WERI-Rb-1 (cell line): ENCODE data around the gene LAMA4.

Experiments used
- DNase-seq: peaks from one replicate; pipeline ENCODE4 v3.0.0-alpha.2; 2020
- H3K27ac ChIP-seq: fragments of 250-450 bp; sonication (Bioruptor Pico); 2 replicates; pipeline ENCODE4 v1.5.1; 2020; ENCODE audit warnings: mild to moderate bottlenecking, moderate library complexity
- H3K27me3 ChIP-seq: fragments of 250-450 bp; sonication (Bioruptor Pico); 2 replicates; pipeline ENCODE4 v1.5.1; 2021; ENCODE audit warnings: mild to moderate bottlenecking, low read depth, moderate library complexity; ENCODE audit not compliant: insufficient read depth, severe bottlenecking
- H3K36me3 ChIP-seq: fragments of 250-450 bp; sonication (Bioruptor Pico); 2 replicates; pipeline ENCODE4 v1.5.1; 2020; ENCODE audit warnings: mild to moderate bottlenecking, moderate library complexity
- H3K4me3 ChIP-seq: 2 replicates; pipeline ENCODE4 v1.5.1; 2011; ENCODE audit warnings: low read depth, mild to moderate bottlenecking, control low read depth, low read length
- H3K9me3 ChIP-seq: fragments of 250-450 bp; sonication (Bioruptor Pico); 2 replicates; pipeline ENCODE4 v1.5.1; 2021; ENCODE audit warnings: mild to moderate bottlenecking, moderate library complexity; ENCODE audit not compliant: severe bottlenecking
- CTCF ChIP-seq: IDR thresholded peaks from 2 replicates; pipeline ENCODE4 v1.5.1; 2011; ENCODE audit warnings: low read depth, mild to moderate bottlenecking, control low read depth, inconsistent platforms, low read length

Gene LAMA4

DNA sequence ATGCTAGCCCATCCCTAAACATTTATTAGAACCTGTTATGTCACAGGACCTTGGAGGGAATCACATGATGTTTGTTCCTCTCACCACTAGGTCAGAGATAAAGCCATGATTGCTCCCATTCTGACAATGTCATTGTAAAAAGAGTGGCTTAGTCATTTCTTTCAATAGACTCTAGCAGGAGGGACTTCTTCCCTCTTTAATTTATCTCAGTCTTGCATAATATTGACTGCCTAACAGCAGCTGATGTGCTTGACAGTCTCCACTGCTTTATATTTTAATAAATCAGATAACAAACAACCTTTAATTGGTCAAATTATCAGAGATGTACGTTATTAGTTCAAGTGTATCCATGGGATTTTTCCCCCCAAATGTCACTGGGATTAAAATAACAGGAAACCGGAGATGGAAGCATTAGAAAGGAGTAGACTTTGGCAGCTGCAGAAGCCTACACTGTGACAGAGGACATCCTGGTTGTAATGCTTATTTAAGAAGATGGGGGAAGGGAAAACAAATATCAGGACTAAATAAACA is 39.6 kb downstream of the LAMA4 start:
- H3K4me3 ChIP-seq: no peak overlapping the region
- no peak for TF ChIP-seq CTCF
- H3K27me3 ChIP-seq: peaks cover 8% of the 10 kb centered on the region
- H3K27ac ChIP-seq: no peak overlapping the region
- H3K9me3 ChIP-seq: no peaks in the 10 kb centered on the region
- H3K36me3 ChIP-seq: no peaks in the 10 kb centered on the region
- no peak for DNase-seq

- H3K36me3 ChIP-seq: no peaks in the 10 kb centered on the region
- H3K4me3 ChIP-seq: no peak overlapping the region
- H3K9me3 ChIP-seq: no peaks in the 10 kb centered on the region
- no peak for DNase-seq
- no peak for TF ChIP-seq CTCF
- H3K27ac ChIP-seq: no peak overlapping the region
- peaks cover 5% of the 10 kb centered on the region for H3K27me3 ChIP-seq
These were observed 43.5 kb downstream of the LAMA4 start for GRCh38 chr6:112210852-112211251.

DNA sequence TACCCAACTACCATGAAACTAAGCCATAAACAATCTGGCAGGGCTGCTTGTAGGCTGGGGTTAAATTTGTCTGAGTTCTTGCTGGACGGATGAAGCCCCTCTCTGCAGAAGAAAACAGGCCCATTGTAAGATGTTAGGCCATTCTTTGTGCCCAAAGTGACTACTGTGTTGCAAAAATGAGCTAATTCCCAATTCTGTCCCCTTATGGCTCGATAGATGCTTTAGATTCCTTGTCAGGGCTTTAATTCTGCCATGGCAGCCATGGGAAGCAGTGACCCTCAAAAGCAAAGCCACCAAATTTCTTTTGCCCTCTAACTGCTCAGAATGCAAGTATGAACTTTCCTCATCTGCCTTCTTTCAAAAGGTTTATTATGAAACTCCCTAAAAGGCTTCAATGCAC is 45.2 kb downstream of the LAMA4 start:
- Histone ChIP-seq H3K36me3 (no peaks in the 10 kb centered on the region), H3K4me3 (no peak overlapping the region), H3K27me3 (peaks cover 3% of the 10 kb centered on the region), H3K9me3 (no peaks in the 10 kb centered on the region), H3K27ac (no peak overlapping the region)
- no peak for TF ChIP-seq CTCF
- DNase-seq: no peak

- H3K36me3 ChIP-seq: no peaks in the 10 kb centered on the region
- no peak for DNase-seq
These were observed 46.6 kb downstream of the LAMA4 start for GRCh38 chr6:112207776-112208175.

DNA sequence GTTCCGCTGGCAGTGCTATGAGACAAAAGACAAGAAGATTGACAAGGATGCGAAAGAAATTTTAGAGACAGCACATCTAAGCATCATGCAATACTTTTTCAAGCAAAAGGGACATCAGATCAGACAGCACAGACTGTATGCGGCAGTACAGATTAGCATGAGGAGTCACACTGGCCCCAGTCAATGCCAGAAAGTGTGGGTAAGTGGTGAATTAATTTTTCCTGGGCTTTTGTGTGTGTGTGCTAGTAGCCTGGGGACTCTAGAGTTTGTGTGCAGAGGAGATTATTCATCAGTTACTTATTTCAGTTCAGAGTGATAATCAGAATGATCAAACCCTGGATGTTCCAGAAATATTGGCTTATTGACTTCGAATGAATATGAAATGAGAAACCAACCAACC is 47.2 kb downstream of the LAMA4 start:
- no peak for DNase-seq
- Histone ChIP-seq H3K36me3 (no peaks in the 10 kb centered on the region), H3K27me3 (peaks cover 12% of the 10 kb centered on the region), H3K9me3 (no peaks in the 10 kb centered on the region), H3K4me3 (no peak overlapping the region), H3K27ac (no peak overlapping the region)
- TF ChIP-seq CTCF: no peak

More at GRCh38 chr6:112207776-112208175, 46.6 kb downstream of the LAMA4 start:
- TF ChIP-seq CTCF: no peak
- Histone ChIP-seq H3K27ac (no peak overlapping the region), H3K4me3 (no peak overlapping the region), H3K9me3 (no peaks in the 10 kb centered on the region), H3K27me3 (peaks cover 10% of the 10 kb centered on the region)

DNA sequence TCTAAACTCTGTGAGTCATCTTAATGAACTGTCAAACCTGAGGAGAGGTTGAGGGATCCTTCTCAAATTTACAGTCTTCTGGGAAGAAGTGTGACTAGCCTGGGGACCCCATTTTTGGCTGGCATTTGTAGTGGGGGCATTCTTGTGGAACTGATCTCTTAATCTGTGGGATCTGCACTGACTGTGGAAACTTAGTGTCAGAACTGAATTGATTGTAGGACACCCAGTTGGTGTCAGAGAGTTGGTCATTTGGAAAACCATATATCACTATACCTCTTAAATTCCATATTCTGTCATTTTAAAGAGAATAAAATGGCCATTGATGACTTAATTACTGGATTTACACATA is 48.3 kb downstream of the LAMA4 start:
- no peaks in the 10 kb centered on the region for H3K36me3 ChIP-seq
- H3K4me3 ChIP-seq: no peak overlapping the region
- DNase-seq: no peak
- no peak for TF ChIP-seq CTCF
- peaks cover 12% of the 10 kb centered on the region for H3K27me3 ChIP-seq
- no peaks in the 10 kb centered on the region for H3K9me3 ChIP-seq
- no peak overlapping the region for H3K27ac ChIP-seq
